OCI-LY7 (cell line): Measurements from ENCODE around the gene RFX8. TPM values are rescaled to one million over a fixed set of nuclear protein-coding genes. Genes with fewer than 3 reads are reported as not detected.

Experiments used
- BruUV-seq: library from RNA; stranded (reverse); fragments of 400-500 nt; replicated peaks from 2 replicates; lab custom pipeline; 2021; lab: Mats Ljungman, UMichigan
- CTCF ChIA-PET: fragments of 300-600 bp; sonication (Branson Sonifier 250); formaldehyde crosslinking; loops from one replicate; lab custom pipeline; 2022; ENCODE audit warnings: antibody characterized with exemption; ENCODE audit not compliant: unreplicated experiment; lab: Charles Lee
- POLR2A ChIA-PET: fragments of 300-600 bp; sonication (Branson Sonifier 250); formaldehyde crosslinking; loops from one replicate; lab custom pipeline; 2022; ENCODE audit warnings: antibody characterized with exemption; lab: Charles Lee
- DNase-seq: peaks from one replicate; pipeline ENCODE4 v3.0.0-alpha.2; 2015; ENCODE audit warnings: low spot score
- H2AFZ ChIP-seq: fragments of 200-600 bp; sonication (generic), shearing (Covaris generic); 2 replicates; pipeline ENCODE4 v1.6.1; 2014; ENCODE audit warnings: mild to moderate bottlenecking, antibody characterized with exemption, low read length, moderate library complexity
- H3K27ac ChIP-seq: fragments of 200-600 bp; sonication (generic); 2 replicates; pipeline ENCODE4 v1.5.1; 2014; ENCODE audit warnings: mixed run types, low read depth, mild to moderate bottlenecking, moderate library complexity, low read length, inconsistent platforms; ENCODE audit not compliant: poor library complexity, severe bottlenecking
- H3K36me3 ChIP-seq: fragments of 200-600 bp; sonication (generic); 2 replicates; pipeline ENCODE4 v1.6.1; 2014; ENCODE audit warnings: mild to moderate bottlenecking, antibody characterized with exemption, low read length, moderate library complexity, mixed read lengths; ENCODE audit not compliant: insufficient read depth
- H3K4me1 ChIP-seq: fragments of 200-600 bp; sonication (generic); 2 replicates; pipeline ENCODE4 v1.5.1; 2014; ENCODE audit warnings: mild to moderate bottlenecking, low read length; ENCODE audit not compliant: insufficient read depth, poor library complexity, severe bottlenecking
- H3K4me2 ChIP-seq: fragments of 200-600 bp; sonication (generic); 2 replicates; pipeline ENCODE4 v1.6.1; 2014; ENCODE audit warnings: mild to moderate bottlenecking, low read length
- H3K4me3 ChIP-seq: fragments of 200-600 bp; sonication (generic); 2 replicates; pipeline ENCODE4 v1.5.1; 2014; ENCODE audit warnings: mild to moderate bottlenecking, low read depth, low read length; ENCODE audit not compliant: poor library complexity, severe bottlenecking
- H3K79me2 ChIP-seq: fragments of 200-600 bp; sonication (generic); 2 replicates; pipeline ENCODE4 v1.6.1; 2016; ENCODE audit warnings: low read depth, mild to moderate bottlenecking, low read length, moderate library complexity, mixed read lengths; ENCODE audit not compliant: insufficient read depth
- H3K9me2 ChIP-seq: fragments of 200-600 bp; sonication (generic); 2 replicates; pipeline ENCODE4 v1.6.1; 2016; ENCODE audit warnings: mild to moderate bottlenecking, low read length, mixed read lengths; ENCODE audit not compliant: insufficient read depth
- H3K9me3 ChIP-seq: fragments of 200-600 bp; sonication (generic); 2 replicates; pipeline ENCODE4 v1.6.1; 2014; ENCODE audit warnings: mild to moderate bottlenecking, mixed run types, low read length, mixed read lengths
- H4K20me1 ChIP-seq: fragments of 200-600 bp; sonication (generic); 2 replicates; pipeline ENCODE4 v1.6.1; 2014; ENCODE audit warnings: mild to moderate bottlenecking, antibody characterized with exemption, low read length, moderate library complexity, mixed read lengths; ENCODE audit not compliant: insufficient read depth
- CTCF ChIP-seq: fragments of 200-600 bp; sonication (generic); conservative IDR thresholded peaks from 2 replicates; pipeline ENCODE4 v1.5.1; 2014; ENCODE audit warnings: mild to moderate bottlenecking, antibody characterized with exemption, low read length, moderate library complexity, mixed read lengths
- EZH2phosphoT487 ChIP-seq: fragments of 200-600 bp; sonication (generic); IDR thresholded peaks from 2 replicates; pipeline ENCODE4 v1.6.1; 2018; ENCODE audit warnings: low read depth, borderline replicate concordance, mild to moderate bottlenecking, mixed run types, antibody characterized with exemption, low read length, moderate library complexity, mixed read lengths
- intact Hi-C: fragments of 100-400 bp; cut with micrococcal nuclease; formaldehyde crosslinking; loops from one replicate; pipeline ENCODE4 v1.10.0; 2022; ENCODE audit not compliant: unreplicated experiment
- total RNA-seq, 2 experiments: library from RNA; depleted of rRNA in 1 of 2; stranded (reverse); fragments of >200 nt in 1 of 2; shearing (Covaris generic) in 1 of 2; gene quantifications; 2 replicates each; pipeline ENCODE4 v1.2.3, GENCODE V29; 2014 to 2022

Gene RFX8
- total RNA-seq, 2 experiments from 2014 or later: not detected

GRCh38 chr2:101427240-101427639, 47.7 kb downstream of the RFX8 start:
- H3K9me3 ChIP-seq: no peaks in the 10 kb centered on the region
- H3K4me3 ChIP-seq: no peak overlapping the region
- no peak overlapping the region for H3K4me2 ChIP-seq
- no peaks in the 10 kb centered on the region for H4K20me1 ChIP-seq
- no peaks in the 10 kb centered on the region for H3K4me1 ChIP-seq
- no peaks in the 10 kb centered on the region for H3K36me3 ChIP-seq
- no peak for TF ChIP-seq CTCF
- no peak for TF ChIP-seq EZH2phosphoT487
- intact Hi-C loops: no loop called here
- ChIA-PET CTCF (no interaction called here), POLR2A (interaction anchor here (1.1 kb wide), 1 partner anchor 714 kb away, joined by 3 read pairs; no protein-coding TSS in a partner anchor)
- DNase-seq: no peak
- no peaks in the 10 kb centered on the region for H3K9me2 ChIP-seq
- BruUV-seq: no TSS peak
- no peaks in the 10 kb centered on the region for H3K79me2 ChIP-seq
- no peak overlapping the region for H2AFZ ChIP-seq
- H3K27ac ChIP-seq: no peak overlapping the region

GRCh38 chr2:101426822-101427221, 48.1 kb downstream of the RFX8 start:
- Histone ChIP-seq H3K4me3 (no peak overlapping the region), H2AFZ (no peak overlapping the region), H3K36me3 (no peaks in the 10 kb centered on the region), H3K4me2 (no peak overlapping the region), H3K4me1 (no peaks in the 10 kb centered on the region), H4K20me1 (no peaks in the 10 kb centered on the region), H3K9me2 (no peaks in the 10 kb centered on the region), H3K79me2 (no peaks in the 10 kb centered on the region), H3K27ac (no peak overlapping the region), H3K9me3 (no peaks in the 10 kb centered on the region)
- ChIA-PET CTCF (no interaction called here), POLR2A (interaction anchor here (1.1 kb wide), 1 partner anchor 715 kb away, joined by 3 read pairs; no protein-coding TSS in a partner anchor)
- BruUV-seq: no TSS peak
- DNase-seq: no peak
- intact Hi-C loops: no loop called here
- TF ChIP-seq CTCF (no peak), EZH2phosphoT487 (no peak)

GRCh38 chr2:101420623-101421022, 54.3 kb downstream of the RFX8 start:
- TF ChIP-seq CTCF (no peak), EZH2phosphoT487 (no peak)
- DNase-seq: no peak
- ChIA-PET POLR2A (no interaction called here), CTCF (no interaction called here)
- H3K79me2 ChIP-seq: no peaks in the 10 kb centered on the region
- intact Hi-C loops: no loop called here
- no peaks in the 10 kb centered on the region for H3K9me2 ChIP-seq
- H2AFZ ChIP-seq: no peak overlapping the region
- H3K27ac ChIP-seq: no peak overlapping the region
- no peaks in the 10 kb centered on the region for H4K20me1 ChIP-seq
- no peaks in the 10 kb centered on the region for H3K9me3 ChIP-seq
- H3K4me1 ChIP-seq: no peaks in the 10 kb centered on the region
- no TSS peak for BruUV-seq
- H3K4me3 ChIP-seq: no peak overlapping the region
- no peak overlapping the region for H3K4me2 ChIP-seq
- no peaks in the 10 kb centered on the region for H3K36me3 ChIP-seq
